ENCODE data around the gene DAAM2.

- TF ChIP-seq CTCF (IDR thresholded peaks at IDR 0.05) (no peak), EP300 (IDR thresholded peaks at IDR 0.05) (no peak), POLR2A (IDR thresholded peaks at IDR 0.05) (no peak)
These were observed 15.6 kb upstream of the DAAM2 start for GRCh38 chr6:39776581-39776980.

Data from stomach (tissue), 4 donors.